Measurements from ENCODE around the gene DKK3.

The DKK3 gene

DNA sequence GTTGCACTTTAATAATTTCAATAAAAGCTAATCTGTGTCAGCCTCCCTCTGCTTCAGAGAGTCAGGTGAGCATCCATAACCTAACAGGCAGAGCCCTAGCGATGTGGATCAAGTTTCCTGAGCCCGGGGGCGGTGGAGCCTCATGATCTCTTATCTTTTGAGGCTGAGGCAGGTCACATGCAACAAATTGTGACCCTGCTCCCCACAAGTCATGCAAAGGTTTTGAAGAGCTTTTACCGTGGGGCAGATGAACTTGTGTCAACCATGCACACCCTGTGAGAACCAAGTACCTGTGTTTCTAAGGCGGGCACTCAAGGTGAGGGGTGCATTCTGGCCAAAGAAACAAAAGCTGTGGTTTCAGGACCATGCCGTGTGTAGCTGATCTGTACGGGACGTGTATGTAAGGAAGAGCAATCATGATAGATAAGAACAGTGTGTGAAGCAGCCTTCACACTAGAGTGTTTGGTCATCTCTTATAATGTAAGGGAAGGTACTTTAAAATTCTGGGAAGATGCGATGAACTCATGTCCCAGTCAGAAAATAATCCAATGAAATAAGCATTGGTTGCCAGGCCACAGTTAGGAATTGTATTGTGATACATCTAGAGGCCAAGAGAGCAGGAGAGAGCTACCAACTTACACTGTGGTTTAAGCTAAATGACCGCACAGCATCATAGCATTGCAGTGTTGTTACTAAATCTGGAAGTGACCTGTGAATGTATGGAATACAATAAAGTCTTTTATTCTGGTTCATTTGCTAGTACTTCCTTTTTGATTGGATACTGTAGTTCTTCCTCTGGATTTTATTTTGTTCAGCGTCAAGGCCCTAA, 49.8 kb downstream of the DKK3 start:
- H3K9me3 ChIP-seq (replicated peaks in 1 of 2; ENCODE audit: control insufficient read depth in 2 of 2, insufficient read depth in 1 of 2, low read depth in 1 of 2, low read length in 2 of 2) = peaks cover 0 to 8% of the 10 kb centered on the region in 2 donors
- no peak overlapping the region for H2BK15ac ChIP-seq (ENCODE audit: low read length)
- no peaks in the 10 kb centered on the region for H3K27me3 ChIP-seq (ENCODE audit: control insufficient read depth in 3 of 3, insufficient read depth in 3 of 3, low read depth in 1 of 3, low read length in 3 of 3)
- no peak overlapping the region for H2BK5ac ChIP-seq (ENCODE audit: low read length)
- H3K9ac ChIP-seq (ENCODE audit: low read depth, low read length, poor library complexity) = no peak overlapping the region
- H3K36me3 ChIP-seq (replicated peaks in 1 of 2; ENCODE audit: control insufficient read depth in 2 of 2, insufficient read depth in 2 of 2, low read length in 2 of 2) = peaks cover 5 to 60% of the 10 kb centered on the region in 2 donors
- H3K4ac ChIP-seq (ENCODE audit: low read length) = no peak overlapping the region
- H2AFZ ChIP-seq (ENCODE audit: low read length) = no peak overlapping the region
- H3K18ac ChIP-seq (ENCODE audit: low read length) = no peak overlapping the region
- no peak overlapping the region for H3K4me2 ChIP-seq (ENCODE audit: insufficient read depth, low read length, poor library complexity, severe bottlenecking)
- H3K27ac ChIP-seq (replicated peaks; ENCODE audit: low read length) = no peak overlapping the region
- H3K14ac ChIP-seq (ENCODE audit: low read length) = no peak overlapping the region
- H2BK120ac ChIP-seq (ENCODE audit: low read depth, low read length) = no peak overlapping the region
- no peak for DNase-seq (ENCODE audit: low spot score)
- H2AK5ac ChIP-seq (ENCODE audit: low read depth, low read length) = no peak overlapping the region
- H3K4me1 ChIP-seq (ENCODE audit: control insufficient read depth in 2 of 2, insufficient read depth in 1 of 2, low read depth in 1 of 2, low read length in 2 of 2) = peaks cover 3 to 6% of the 10 kb centered on the region in 2 donors
- H3K79me1 ChIP-seq (ENCODE audit: low read depth, low read length) = no peaks in the 10 kb centered on the region
- H3K23ac ChIP-seq (ENCODE audit: low read depth, low read length, poor library complexity) = no peak overlapping the region
- H4K91ac ChIP-seq (ENCODE audit: low read depth, low read length, poor library complexity) = no peak overlapping the region
- H4K8ac ChIP-seq (ENCODE audit: low read depth, low read length) = no peak overlapping the region
- no peak overlapping the region for H2BK12ac ChIP-seq (ENCODE audit: low read length)
- H3K4me3 ChIP-seq (ENCODE audit: low read length in 2 of 2) = no peak overlapping the region
- no CpG with 5 or more reads among the region's 11 CpGs for WGBS, 2 donors (ENCODE audit: extremely low coverage in 2 of 2, insufficient read length in 2 of 2, insufficient replicate concordance in 1 of 2)

DNA sequence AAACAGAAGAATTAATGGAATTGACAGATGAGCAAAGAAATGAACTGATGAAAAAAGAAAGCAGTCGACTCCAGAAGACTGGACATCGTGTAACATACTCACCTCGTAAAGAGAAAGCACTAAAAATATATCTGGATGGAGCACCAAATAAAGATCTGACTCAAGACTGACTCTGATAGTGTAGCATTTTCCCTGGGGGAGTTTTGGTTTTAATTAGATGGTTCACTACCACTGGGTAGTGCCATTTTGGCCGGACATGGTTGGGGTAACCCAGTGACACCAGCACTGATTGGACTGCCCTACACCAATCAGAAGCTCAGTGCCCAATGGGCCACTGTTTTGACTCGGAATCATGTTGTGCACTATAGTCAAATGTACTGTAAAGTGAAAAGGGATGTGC, 52.4 kb downstream of the DKK3 start:
- H3K4me1 ChIP-seq (ENCODE audit: control insufficient read depth in 2 of 2, insufficient read depth in 1 of 2, low read depth in 1 of 2, low read length in 2 of 2) = peaks cover 3 to 6% of the 10 kb centered on the region in 2 donors
- H2BK5ac ChIP-seq (ENCODE audit: low read length) = no peak overlapping the region
- WGBS, 2 donors (ENCODE audit: extremely low coverage in 2 of 2, insufficient read length in 2 of 2, insufficient replicate concordance in 1 of 2) = no CpG with 5 or more reads among the region's 5 CpGs
- no peak overlapping the region for H3K4me2 ChIP-seq (ENCODE audit: insufficient read depth, low read length, poor library complexity, severe bottlenecking)
- no peak overlapping the region for H3K23ac ChIP-seq (ENCODE audit: low read depth, low read length, poor library complexity)
- H3K14ac ChIP-seq (ENCODE audit: low read length) = no peak overlapping the region
- no peak overlapping the region for H2AK5ac ChIP-seq (ENCODE audit: low read depth, low read length)
- no peak overlapping the region for H4K91ac ChIP-seq (ENCODE audit: low read depth, low read length, poor library complexity)
- H3K79me1 ChIP-seq (ENCODE audit: low read depth, low read length) = no peaks in the 10 kb centered on the region
- H2BK15ac ChIP-seq (ENCODE audit: low read length) = no peak overlapping the region
- no peak overlapping the region for H3K18ac ChIP-seq (ENCODE audit: low read length)
- no peaks in the 10 kb centered on the region for H3K27me3 ChIP-seq (ENCODE audit: control insufficient read depth in 3 of 3, insufficient read depth in 3 of 3, low read depth in 1 of 3, low read length in 3 of 3)
- H2AFZ ChIP-seq (ENCODE audit: low read length) = no peak overlapping the region
- no peak overlapping the region for H3K9ac ChIP-seq (ENCODE audit: low read depth, low read length, poor library complexity)
- H3K9me3 ChIP-seq (replicated peaks in 1 of 2; ENCODE audit: control insufficient read depth in 2 of 2, insufficient read depth in 1 of 2, low read depth in 1 of 2, low read length in 2 of 2) = no peaks in the 10 kb centered on the region
- H3K36me3 ChIP-seq (replicated peaks in 1 of 2; ENCODE audit: control insufficient read depth in 2 of 2, insufficient read depth in 2 of 2, low read length in 2 of 2) = peaks cover 5 to 86% of the 10 kb centered on the region in 2 donors
- H3K27ac ChIP-seq (replicated peaks; ENCODE audit: low read length) = no peak overlapping the region
- no peak for DNase-seq (ENCODE audit: low spot score)
- H3K4ac ChIP-seq (ENCODE audit: low read length) = no peak overlapping the region
- H2BK12ac ChIP-seq (ENCODE audit: low read length) = no peak overlapping the region
- H3K4me3 ChIP-seq (ENCODE audit: low read length in 2 of 2) = no peak overlapping the region
- H4K8ac ChIP-seq (ENCODE audit: low read depth, low read length) = no peak overlapping the region
- no peak overlapping the region for H2BK120ac ChIP-seq (ENCODE audit: low read depth, low read length)

DNA sequence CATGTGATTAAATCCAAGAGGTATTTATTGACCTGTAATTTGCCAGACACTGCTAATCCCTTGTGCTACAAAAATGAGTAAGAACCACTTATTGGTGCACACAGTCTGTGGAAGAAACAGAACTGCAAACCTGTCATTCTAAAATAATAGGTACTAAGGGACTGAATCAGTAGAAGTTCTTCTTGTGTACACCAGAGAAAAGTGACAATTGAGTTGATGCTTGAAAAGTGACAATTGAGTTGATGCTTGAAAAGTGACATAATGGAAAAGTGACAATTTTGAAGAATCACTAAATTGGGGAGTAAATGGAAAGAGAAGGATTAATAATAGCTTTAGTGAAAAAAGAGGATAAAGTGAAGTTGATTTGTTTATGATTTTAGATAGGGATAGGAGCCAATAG, 56.4 kb downstream of the DKK3 start:
- no peak for DNase-seq (ENCODE audit: low spot score)
- H3K9me3 ChIP-seq (replicated peaks in 1 of 2; ENCODE audit: control insufficient read depth in 2 of 2, insufficient read depth in 1 of 2, low read depth in 1 of 2, low read length in 2 of 2) = no peaks in the 10 kb centered on the region
- H3K27me3 ChIP-seq (ENCODE audit: control insufficient read depth in 3 of 3, insufficient read depth in 3 of 3, low read depth in 1 of 3, low read length in 3 of 3) = no peaks in the 10 kb centered on the region
- no peak overlapping the region for H3K4ac ChIP-seq (ENCODE audit: low read length)
- no peak overlapping the region for H3K18ac ChIP-seq (ENCODE audit: low read length)
- H3K4me2 ChIP-seq (ENCODE audit: insufficient read depth, low read length, poor library complexity, severe bottlenecking) = no peak overlapping the region
- H2AK5ac ChIP-seq (ENCODE audit: low read depth, low read length) = no peak overlapping the region
- peaks cover 5 to 100% of the 10 kb centered on the region in 2 donors for H3K36me3 ChIP-seq (replicated peaks in 1 of 2; ENCODE audit: control insufficient read depth in 2 of 2, insufficient read depth in 2 of 2, low read length in 2 of 2)
- no peak overlapping the region for H3K27ac ChIP-seq (replicated peaks; ENCODE audit: low read length)
- H3K14ac ChIP-seq (ENCODE audit: low read length) = no peak overlapping the region
- no peak overlapping the region for H2AFZ ChIP-seq (ENCODE audit: low read length)
- no peak overlapping the region for H4K91ac ChIP-seq (ENCODE audit: low read depth, low read length, poor library complexity)
- no peak overlapping the region for H3K23ac ChIP-seq (ENCODE audit: low read depth, low read length, poor library complexity)
- no peak overlapping the region for H2BK15ac ChIP-seq (ENCODE audit: low read length)
- no peak overlapping the region for H3K4me3 ChIP-seq (ENCODE audit: low read length in 2 of 2)
- no peak overlapping the region for H2BK120ac ChIP-seq (ENCODE audit: low read depth, low read length)
- H3K79me1 ChIP-seq (ENCODE audit: low read depth, low read length) = no peaks in the 10 kb centered on the region
- H3K4me1 ChIP-seq (ENCODE audit: control insufficient read depth in 2 of 2, insufficient read depth in 1 of 2, low read depth in 1 of 2, low read length in 2 of 2) = no peaks in the 10 kb centered on the region
- no peak overlapping the region for H2BK5ac ChIP-seq (ENCODE audit: low read length)
- no peak overlapping the region for H2BK12ac ChIP-seq (ENCODE audit: low read length)
- H4K8ac ChIP-seq (ENCODE audit: low read depth, low read length) = no peak overlapping the region
- H3K9ac ChIP-seq (ENCODE audit: low read depth, low read length, poor library complexity) = no peak overlapping the region

DNA sequence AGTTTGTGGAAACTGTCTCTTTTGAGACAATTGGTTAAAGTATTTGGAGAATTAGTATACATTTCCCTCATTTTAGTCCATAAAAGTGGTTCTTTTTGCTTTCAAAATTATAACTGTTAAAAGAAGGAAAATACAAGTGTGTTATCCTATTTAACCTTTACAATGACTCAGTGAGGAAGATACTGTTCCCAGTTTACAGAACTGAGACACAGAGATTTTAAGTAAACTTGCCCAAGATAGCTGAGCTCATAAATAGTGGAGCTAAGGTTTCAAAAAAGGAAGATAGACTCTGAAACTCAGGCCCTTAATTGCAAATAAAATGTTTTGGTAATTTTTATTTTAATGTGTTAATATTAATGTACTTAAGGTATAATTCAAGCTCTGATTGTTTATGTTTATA, 58.9 kb downstream of the DKK3 start:
- H4K8ac ChIP-seq (ENCODE audit: low read depth, low read length) = no peak overlapping the region
- DNase-seq (ENCODE audit: low spot score) = no peak
- no peak overlapping the region for H3K18ac ChIP-seq (ENCODE audit: low read length)
- H2AFZ ChIP-seq (ENCODE audit: low read length) = no peak overlapping the region
- H3K36me3 ChIP-seq (replicated peaks in 1 of 2; ENCODE audit: control insufficient read depth in 2 of 2, insufficient read depth in 2 of 2, low read length in 2 of 2) = peaks cover 3 to 100% of the 10 kb centered on the region in 2 donors
- H2BK5ac ChIP-seq (ENCODE audit: low read length) = no peak overlapping the region
- no peak overlapping the region for H3K4ac ChIP-seq (ENCODE audit: low read length)
- no peak overlapping the region for H3K14ac ChIP-seq (ENCODE audit: low read length)
- H3K4me2 ChIP-seq (ENCODE audit: insufficient read depth, low read length, poor library complexity, severe bottlenecking) = no peak overlapping the region
- no peak overlapping the region for H3K27ac ChIP-seq (replicated peaks; ENCODE audit: low read length)
- no peak overlapping the region for H2BK12ac ChIP-seq (ENCODE audit: low read length)
- no peak overlapping the region for H3K4me3 ChIP-seq (ENCODE audit: low read length in 2 of 2)
- H2BK15ac ChIP-seq (ENCODE audit: low read length) = no peak overlapping the region
- H2AK5ac ChIP-seq (ENCODE audit: low read depth, low read length) = no peak overlapping the region
- no peaks in the 10 kb centered on the region for H3K79me1 ChIP-seq (ENCODE audit: low read depth, low read length)
- no peak overlapping the region for H2BK120ac ChIP-seq (ENCODE audit: low read depth, low read length)
- H3K9ac ChIP-seq (ENCODE audit: low read depth, low read length, poor library complexity) = no peak overlapping the region
- no peak overlapping the region for H3K23ac ChIP-seq (ENCODE audit: low read depth, low read length, poor library complexity)
- H3K9me3 ChIP-seq (replicated peaks in 1 of 2; ENCODE audit: control insufficient read depth in 2 of 2, insufficient read depth in 1 of 2, low read depth in 1 of 2, low read length in 2 of 2) = no peaks in the 10 kb centered on the region
- H4K91ac ChIP-seq (ENCODE audit: low read depth, low read length, poor library complexity) = no peak overlapping the region
- no peaks in the 10 kb centered on the region for H3K4me1 ChIP-seq (ENCODE audit: control insufficient read depth in 2 of 2, insufficient read depth in 1 of 2, low read depth in 1 of 2, low read length in 2 of 2)
- H3K27me3 ChIP-seq (ENCODE audit: control insufficient read depth in 3 of 3, insufficient read depth in 3 of 3, low read depth in 1 of 3, low read length in 3 of 3) = no peaks in the 10 kb centered on the region
